22Rv1 (cell line): Measurements from ENCODE around the gene LRSAM1.

Experiments
- ZFX ChIP-seq: fragments of 450-650 bp; IDR thresholded peaks from 2 replicates; pipeline ENCODE4 v1.6.1; 2017; ENCODE audit warnings: antibody characterized with exemption, borderline replicate concordance
- TF ChIP-seq, protein P1 (sequence below): fragments of 450-650 bp; IDR thresholded peaks from 2 replicates; pipeline ENCODE4 v1.5.1; 2017; ENCODE audit warnings: mild to moderate bottlenecking

DNA sequence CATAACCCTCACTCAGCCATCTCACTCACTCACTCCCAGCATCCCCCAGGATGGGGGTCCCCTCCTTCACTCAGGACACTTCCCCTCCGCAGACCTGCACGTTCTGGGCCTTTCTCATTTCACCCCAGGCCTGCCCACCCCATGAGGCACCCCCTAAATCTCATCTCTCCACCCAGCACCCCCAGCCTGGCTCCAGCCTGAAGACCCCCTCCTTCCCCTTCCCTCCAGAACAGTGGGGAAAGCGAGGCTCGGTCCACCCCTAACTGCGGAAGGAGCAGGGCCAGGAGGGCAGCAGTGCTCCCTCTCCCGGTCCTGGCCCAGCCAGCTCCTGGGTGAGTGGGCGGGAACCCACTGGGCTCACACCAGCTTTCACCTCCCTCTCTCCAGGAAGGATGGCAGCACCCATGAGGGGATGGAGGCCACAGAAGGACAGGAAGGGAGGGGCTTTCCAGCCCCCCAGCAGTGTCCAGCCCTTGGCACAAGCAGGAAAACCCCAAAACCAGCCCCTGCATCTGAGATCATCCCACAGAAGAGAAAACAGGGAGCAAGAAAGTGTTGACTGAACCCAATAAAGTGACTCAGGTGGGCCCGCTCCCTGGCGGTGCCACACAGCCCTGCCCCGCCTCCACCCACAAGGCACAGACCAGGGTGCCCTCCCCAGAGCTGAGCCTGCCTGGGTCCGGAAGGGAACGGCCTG, 55.0 kb downstream of the LRSAM1 start:
- TF ChIP-seq, protein P1, sequence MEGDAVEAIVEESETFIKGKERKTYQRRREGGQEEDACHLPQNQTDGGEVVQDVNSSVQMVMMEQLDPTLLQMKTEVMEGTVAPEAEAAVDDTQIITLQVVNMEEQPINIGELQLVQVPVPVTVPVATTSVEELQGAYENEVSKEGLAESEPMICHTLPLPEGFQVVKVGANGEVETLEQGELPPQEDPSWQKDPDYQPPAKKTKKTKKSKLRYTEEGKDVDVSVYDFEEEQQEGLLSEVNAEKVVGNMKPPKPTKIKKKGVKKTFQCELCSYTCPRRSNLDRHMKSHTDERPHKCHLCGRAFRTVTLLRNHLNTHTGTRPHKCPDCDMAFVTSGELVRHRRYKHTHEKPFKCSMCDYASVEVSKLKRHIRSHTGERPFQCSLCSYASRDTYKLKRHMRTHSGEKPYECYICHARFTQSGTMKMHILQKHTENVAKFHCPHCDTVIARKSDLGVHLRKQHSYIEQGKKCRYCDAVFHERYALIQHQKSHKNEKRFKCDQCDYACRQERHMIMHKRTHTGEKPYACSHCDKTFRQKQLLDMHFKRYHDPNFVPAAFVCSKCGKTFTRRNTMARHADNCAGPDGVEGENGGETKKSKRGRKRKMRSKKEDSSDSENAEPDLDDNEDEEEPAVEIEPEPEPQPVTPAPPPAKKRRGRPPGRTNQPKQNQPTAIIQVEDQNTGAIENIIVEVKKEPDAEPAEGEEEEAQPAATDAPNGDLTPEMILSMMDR, result no peak
- no peak for TF ChIP-seq ZFX
